Measurements from ENCODE around the gene MAGI1.

The MAGI1 gene

GRCh38 chr3:65748326-65748725, 290.4 kb downstream of the MAGI1 start:
- TF ChIP-seq CTCF (conservative IDR thresholded peaks at IDR 0.05; ENCODE audit: low read depth, low read length) = no peak
- H3K4me3 ChIP-seq (ENCODE audit: low read length) = no peak overlapping the region
- no peak for DNase-seq (ENCODE audit: low read depth)

- DNase-seq (ENCODE audit: low read depth) = no peak
- no peak overlapping the region for H3K4me3 ChIP-seq (ENCODE audit: low read length)
- no peak for TF ChIP-seq CTCF (conservative IDR thresholded peaks at IDR 0.05; ENCODE audit: low read depth, low read length)
Observed at GRCh38 chr3:65746848-65747247, 291.9 kb downstream of the MAGI1 start.

GRCh38 chr3:65745306-65745705, 293.4 kb downstream of the MAGI1 start:
- H3K4me3 ChIP-seq (ENCODE audit: low read length) = no peak overlapping the region
- TF ChIP-seq CTCF (conservative IDR thresholded peaks at IDR 0.05; ENCODE audit: low read depth, low read length) = no peak
- DNase-seq (ENCODE audit: low read depth) = no peak

- no peak for TF ChIP-seq CTCF (conservative IDR thresholded peaks at IDR 0.05; ENCODE audit: low read depth, low read length)
- no peak overlapping the region for H3K4me3 ChIP-seq (ENCODE audit: low read length)
- no peak for DNase-seq (ENCODE audit: low read depth)
Observed at GRCh38 chr3:65742914-65743313, 295.8 kb downstream of the MAGI1 start.

GRCh38 chr3:65741540-65741939, 297.2 kb downstream of the MAGI1 start:
- no peak for TF ChIP-seq CTCF (conservative IDR thresholded peaks at IDR 0.05; ENCODE audit: low read depth, low read length)
- H3K4me3 ChIP-seq (ENCODE audit: low read length) = no peak overlapping the region
- DNase-seq (ENCODE audit: low read depth) = no peak

GRCh38 chr3:65739901-65740541, 298.7 kb downstream of the MAGI1 start:
- no peak overlapping the region for H3K4me3 ChIP-seq (ENCODE audit: low read length)
- no peak for DNase-seq (ENCODE audit: low read depth)
- TF ChIP-seq CTCF (conservative IDR thresholded peaks at IDR 0.05; ENCODE audit: low read depth, low read length) = no peak

- no peak for DNase-seq (ENCODE audit: low read depth)
- no peak for TF ChIP-seq CTCF (conservative IDR thresholded peaks at IDR 0.05; ENCODE audit: low read depth, low read length)
- no peak overlapping the region for H3K4me3 ChIP-seq (ENCODE audit: low read length)
Observed at GRCh38 chr3:65734792-65735191, 303.9 kb downstream of the MAGI1 start.
